ENCODE measurements around the gene RFX3.

GRCh38 chr9:3299872-3300271 lies 225.9 kb downstream of the RFX3 start:
- TF ChIP-seq CTCF (conservative IDR thresholded peaks at IDR 0.05) = no peak
- TF ChIP-seq EZH2 (IDR thresholded peaks at IDR 0.05; ENCODE audit: low read depth) = no peak

All from PC-9 (cell line).